PFSK-1 (cell line): ENCODE data around the gene KRT31.

Experiments used
- FOXP2 ChIP-seq: optimal IDR thresholded peaks from 2 replicates; pipeline ENCODE3; 2011; ENCODE audit warnings: borderline replicate concordance, control low read depth, inconsistent platforms; ENCODE audit not compliant: insufficient read depth; ENCODE audit errors: extremely low read length, extremely low read depth
- POLR2AphosphoS5 ChIP-seq: IDR thresholded peaks from 2 replicates; pipeline ENCODE4 v1.6.1; 2012; ENCODE audit warnings: low read depth, mild to moderate bottlenecking, control low read depth, low read length, moderate library complexity
- REST ChIP-seq, 2 experiments: IDR thresholded peaks; 2 replicates each; pipeline versions ENCODE4 v1.6.1 to v1.8.0; 2011 to 2012; ENCODE audit warnings: low read depth in 2 of 2, low read length in 2 of 2, control low read depth in 1 of 2, inconsistent platforms in 1 of 2, mild to moderate bottlenecking in 1 of 2, moderate library complexity in 1 of 2; ENCODE audit not compliant: insufficient read depth in 1 of 2
- SIN3A ChIP-seq: IDR thresholded peaks from 2 replicates; pipeline ENCODE4 v1.6.1; 2012; ENCODE audit warnings: mild to moderate bottlenecking, low read length, moderate library complexity, borderline replicate concordance; ENCODE audit not compliant: insufficient read depth
- TAF1 ChIP-seq: IDR thresholded peaks from 2 replicates; pipeline ENCODE4 v1.6.1; 2012; ENCODE audit warnings: low read length, control low read depth, borderline replicate concordance; ENCODE audit not compliant: insufficient read depth

- TF ChIP-seq POLR2AphosphoS5 (no peak), REST (IDR thresholded peaks at IDR 0.05; ENCODE audit: insufficient read depth in 1 of 2, low read depth in 2 of 2, low read length in 2 of 2) (peak; percentile 68 to 91), SIN3A (no peak), TAF1 (no peak), FOXP2 (no peak)
These were observed 44.6 kb downstream of the KRT31 start for GRCh38 chr17:41352597-41353366.
